ENCODE data around the gene SLC6A19.
A peak's percentile ranks its signal among the peaks of the same experiment; 100 is the strongest.

SLC6A19 gene

GRCh38 chr5:1166370-1166769 lies 35.0 kb upstream of the SLC6A19 start:
- no peak for DNase-seq (ENCODE audit: low spot score)

- DNase-seq (ENCODE audit: low spot score) = no peak
Measured at GRCh38 chr5:1167361-1167727, 34.1 kb upstream of the SLC6A19 start.

- peak; percentile 59 for DNase-seq (ENCODE audit: low spot score)
Measured at GRCh38 chr5:1167728-1168709, 33.4 kb upstream of the SLC6A19 start.

GRCh38 chr5:1168796-1169195 lies 32.6 kb upstream of the SLC6A19 start:
- DNase-seq (ENCODE audit: low spot score) = no peak

GRCh38 chr5:1169211-1170115 lies 31.9 kb upstream of the SLC6A19 start:
- DNase-seq (ENCODE audit: low spot score) = no peak

GRCh38 chr5:1171340-1171941 lies 30.0 kb upstream of the SLC6A19 start:
- DNase-seq (ENCODE audit: low spot score) = no peak

GRCh38 chr5:1172007-1172581 lies 29.3 kb upstream of the SLC6A19 start:
- no peak for DNase-seq (ENCODE audit: low spot score)

GRCh38 chr5:1172670-1173404 lies 28.6 kb upstream of the SLC6A19 start:
- DNase-seq (ENCODE audit: low spot score) = peak; percentile 9

GRCh38 chr5:1173485-1174070 lies 27.8 kb upstream of the SLC6A19 start:
- no peak for DNase-seq (ENCODE audit: low spot score)

GRCh38 chr5:1174122-1174936 lies 27.1 kb upstream of the SLC6A19 start:
- peak; percentile 56 for DNase-seq (ENCODE audit: low spot score)

- DNase-seq (ENCODE audit: low spot score) = no peak
Measured at GRCh38 chr5:1175015-1175414, 26.4 kb upstream of the SLC6A19 start.

GRCh38 chr5:1175801-1176472 lies 25.5 kb upstream of the SLC6A19 start:
- no peak for DNase-seq (ENCODE audit: low spot score)

- no peak for DNase-seq (ENCODE audit: low spot score)
Measured at GRCh38 chr5:1176473-1177391, 24.7 kb upstream of the SLC6A19 start.

GRCh38 chr5:1177826-1178528 lies 23.4 kb upstream of the SLC6A19 start:
- DNase-seq (ENCODE audit: low spot score) = no peak

GRCh38 chr5:1178529-1179382 lies 22.6 kb upstream of the SLC6A19 start:
- no peak for DNase-seq (ENCODE audit: low spot score)

GRCh38 chr5:1179383-1179715 lies 22.0 kb upstream of the SLC6A19 start:
- DNase-seq (ENCODE audit: low spot score) = no peak

- no peak for DNase-seq (ENCODE audit: low spot score)
Measured at GRCh38 chr5:1180096-1180495, 21.3 kb upstream of the SLC6A19 start.

All from hematopoietic multipotent progenitor cell treated with erythropoietin and hydrocortisone succinate and interleukin-3 and kit ligand, for 15 days (in vitro differentiated cells).